Thymus (tissue), 11 donors: ENCODE measurements around the gene UBQLN1. TPM values are rescaled to one million over a fixed set of nuclear protein-coding genes. Genes with fewer than 3 reads are reported as not detected.

Source experiments
- DNase-seq, 9 donors: peaks; one replicate each; pipeline ENCODE4 v3.0.0-alpha.2; 2013; ENCODE audit warnings: low spot score in 9 of 9, low read depth in 6 of 9, missing footprints in 1 of 9
- H3K27ac ChIP-seq, 2 donors: one replicate each; pipeline ENCODE4 v1.5.1; 2013; ENCODE audit warnings: control low read depth in 1 of 2, low read depth in 1 of 2, low read length in 1 of 2, mild to moderate bottlenecking in 1 of 2, moderate library complexity in 1 of 2
- H3K27me3 ChIP-seq, 2 donors: one replicate each; pipeline ENCODE4 v1.5.1; 2013; ENCODE audit warnings: low read length in 1 of 2; ENCODE audit not compliant: control insufficient read depth in 2 of 2, insufficient read depth in 1 of 2
- H3K36me3 ChIP-seq, 2 donors: one replicate each; pipeline ENCODE4 v1.5.1; 2013; ENCODE audit warnings: low read length in 1 of 2, mild to moderate bottlenecking in 1 of 2, moderate library complexity in 1 of 2; ENCODE audit not compliant: control insufficient read depth in 2 of 2, insufficient read depth in 2 of 2
- H3K4me1 ChIP-seq, 2 donors: one replicate each; pipeline ENCODE4 v1.5.1; 2013; ENCODE audit warnings: low read length in 2 of 2; ENCODE audit not compliant: control insufficient read depth in 2 of 2, insufficient read depth in 2 of 2
- H3K4me3 ChIP-seq, 2 donors: one replicate each; pipeline ENCODE4 v1.5.1; 2013; ENCODE audit warnings: low read length in 2 of 2, control low read depth in 1 of 2, mild to moderate bottlenecking in 1 of 2
- H3K9me3 ChIP-seq, 2 donors: one replicate each; pipeline ENCODE4 v1.5.1; 2013; ENCODE audit warnings: low read length in 1 of 2, mild to moderate bottlenecking in 1 of 2; ENCODE audit not compliant: control insufficient read depth in 2 of 2, insufficient read depth in 1 of 2
- WGBS: extraction: QIAGEN DNeasy Blood & Tissue Kit; methylation state at CpG from one replicate; pipeline ENCODE4 v1.1.7; 2013; 5-methylcytosine and 5-hydroxymethylcytosine counted together
- polyA plus RNA-seq: library from polyadenylated mRNA; stranded (reverse); fragments of 200-250 nt; gene quantifications from one replicate; pipeline ENCODE4 v1.2.3, GENCODE V29; 2013
- total RNA-seq: library from RNA; stranded (reverse); fragments of 120-200 nt; gene quantifications from one replicate; pipeline ENCODE4 v1.2.4, GENCODE V29; 2013
- donor health status: healthy.

The UBQLN1 gene
- total and polyA plus RNA-seq, 2 donors: 52.0 to 80.6 TPM

DNA sequence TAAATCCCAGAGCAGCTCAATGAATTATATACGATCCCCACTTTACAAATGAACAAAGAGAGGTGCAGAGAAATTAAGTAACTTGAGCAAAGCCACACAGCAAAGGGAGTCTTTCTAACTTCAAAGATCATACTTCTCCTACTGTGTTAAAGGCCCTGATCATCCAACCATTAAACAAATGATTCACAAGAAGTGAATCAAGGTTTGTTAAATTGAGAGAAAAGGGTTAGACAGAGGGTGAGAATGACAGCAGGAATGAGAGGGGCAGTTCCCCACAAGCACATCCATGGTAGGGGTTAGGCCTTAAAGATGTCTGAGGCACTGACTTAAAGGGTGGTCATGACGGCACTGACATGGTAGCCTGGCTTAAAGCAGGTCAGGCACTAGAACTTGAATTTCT lies 74.1 kb downstream of the UBQLN1 start:
- H3K4me3 ChIP-seq: no peak overlapping the region
- peaks cover 7 to 10% of the 10 kb centered on the region in 2 donors for H3K36me3 ChIP-seq
- H3K9me3 ChIP-seq: no peaks in the 10 kb centered on the region
- peaks cover 32 to 46% of the 10 kb centered on the region in 2 donors for H3K4me1 ChIP-seq
- no peak for DNase-seq
- WGBS: 94% methylated on average over 2 of the region's 2 CpGs
- H3K27ac ChIP-seq: peak overlapping the region in 1 of 2 donors; percentile 65
- H3K27me3 ChIP-seq: no peaks in the 10 kb centered on the region

DNA sequence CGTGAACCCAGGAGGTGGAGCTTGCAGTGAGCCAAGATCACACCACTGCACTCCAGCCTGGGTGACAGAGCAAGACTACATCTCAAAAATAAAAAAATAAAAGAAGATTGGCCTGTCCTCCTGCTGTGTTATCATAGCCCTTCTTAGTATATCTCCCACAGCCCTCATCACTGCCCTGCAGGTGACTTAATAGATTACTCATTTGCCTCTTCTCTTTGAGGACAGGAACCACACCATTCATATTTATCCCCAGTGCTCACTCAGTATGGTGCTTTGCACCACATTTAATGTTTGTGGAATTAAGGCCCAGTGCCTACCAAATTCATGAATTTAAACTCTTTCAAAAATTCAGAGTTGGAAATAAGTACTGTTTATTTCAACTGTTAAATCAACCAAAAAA lies 74.5 kb downstream of the UBQLN1 start:
- Histone ChIP-seq H3K9me3 (no peaks in the 10 kb centered on the region), H3K4me3 (no peak overlapping the region), H3K27me3 (no peaks in the 10 kb centered on the region), H3K4me1 (peaks cover 36 to 50% of the 10 kb centered on the region in 2 donors), H3K27ac (peak overlapping the region in 1 of 2 donors; percentile 65), H3K36me3 (peaks cover 11 to 12% of the 10 kb centered on the region in 2 donors)
- no peak for DNase-seq
- 94% methylated on average over 1 of the region's 1 CpG for WGBS

- peak overlapping the region; percentile 9 to 93 for H3K27ac ChIP-seq
- H3K9me3 ChIP-seq: no peaks in the 10 kb centered on the region
- H3K4me3 ChIP-seq: no peak overlapping the region
- peak; percentile 75 to 95 (median 86) for DNase-seq
- peaks cover 16 to 25% of the 10 kb centered on the region in 2 donors for H3K36me3 ChIP-seq
- H3K4me1 ChIP-seq: peaks cover 46 to 62% of the 10 kb centered on the region in 2 donors
- 34% methylated on average over 11 of the region's 11 CpGs for WGBS
- no peaks in the 10 kb centered on the region for H3K27me3 ChIP-seq
Measured at GRCh38 chr9:83630938-83631457, 76.8 kb downstream of the UBQLN1 start.

- Histone ChIP-seq H3K9me3 (no peaks in the 10 kb centered on the region), H3K27me3 (no peaks in the 10 kb centered on the region), H3K36me3 (peaks cover 16 to 25% of the 10 kb centered on the region in 2 donors), H3K27ac (peak overlapping the region; percentile 89 to 93), H3K4me1 (peaks cover 55 to 74% of the 10 kb centered on the region in 2 donors), H3K4me3 (no peak overlapping the region)
- 97% methylated on average over 7 of the region's 7 CpGs for WGBS
- DNase-seq: no peak
Measured at GRCh38 chr9:83629433-83630104, 78.2 kb downstream of the UBQLN1 start.

DNA sequence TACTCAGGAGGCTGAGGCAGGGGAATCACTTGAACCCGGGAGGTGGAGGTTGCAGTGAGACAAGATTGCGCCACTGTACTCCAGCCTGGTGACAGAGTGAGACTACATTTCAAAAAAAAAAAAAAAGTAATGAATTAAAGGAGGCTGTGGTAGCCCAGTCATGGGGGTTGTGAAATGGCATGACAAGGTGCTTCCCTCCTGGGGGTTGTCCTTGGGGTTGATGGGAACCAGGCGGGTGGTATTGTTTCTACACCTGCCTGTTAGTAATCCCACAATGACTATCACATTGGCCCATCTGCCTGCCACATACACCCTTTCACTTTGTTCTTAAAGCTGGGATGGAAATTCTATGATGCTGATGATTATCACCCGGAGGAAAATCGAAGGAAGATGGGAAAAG lies 79.2 kb downstream of the UBQLN1 start:
- peak in 1 of 9 donors; percentile 42 for DNase-seq
- 88% methylated on average over 5 of the region's 5 CpGs for WGBS
- Histone ChIP-seq H3K27me3 (no peaks in the 10 kb centered on the region), H3K27ac (peak overlapping the region; percentile 89 to 93), H3K4me1 (peaks cover 55 to 80% of the 10 kb centered on the region in 2 donors), H3K36me3 (peaks cover 16 to 25% of the 10 kb centered on the region in 2 donors), H3K9me3 (no peaks in the 10 kb centered on the region), H3K4me3 (no peak overlapping the region)

- DNase-seq: no peak
- Histone ChIP-seq H3K4me3 (peak overlapping the region; percentile 30 to 42), H3K27ac (peak overlapping the region; percentile 93 to 98), H3K9me3 (no peaks in the 10 kb centered on the region), H3K27me3 (no peaks in the 10 kb centered on the region), H3K36me3 (peaks cover 16 to 25% of the 10 kb centered on the region in 2 donors), H3K4me1 (peaks cover 59 to 82% of the 10 kb centered on the region in 2 donors)
- WGBS: 99% methylated on average over 3 of the region's 3 CpGs
Measured at GRCh38 chr9:83625178-83625577, 82.6 kb downstream of the UBQLN1 start.

DNA sequence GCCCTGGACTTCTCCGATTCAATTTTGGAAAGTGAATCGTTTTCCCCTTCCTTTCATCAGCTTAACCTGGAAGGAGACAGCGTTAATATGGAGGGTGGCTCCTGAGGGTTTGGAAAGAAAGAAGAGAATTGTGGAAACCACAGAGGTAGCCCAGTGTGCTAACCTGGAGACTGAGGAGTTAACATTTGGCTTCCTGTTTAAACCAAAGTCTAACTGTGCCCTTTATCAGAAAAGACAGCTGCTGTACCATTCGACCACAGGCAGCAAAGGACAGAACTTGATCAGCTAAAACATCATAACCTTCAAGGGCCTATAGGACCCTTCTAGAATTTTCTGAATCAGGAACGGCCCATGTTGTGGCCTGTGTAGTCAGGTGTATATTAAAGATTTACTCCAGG lies 84.1 kb downstream of the UBQLN1 start:
- Histone ChIP-seq H3K27me3 (no peaks in the 10 kb centered on the region), H3K4me3 (peak overlapping the region; percentile 79 to 94), H3K36me3 (peaks cover 6 to 18% of the 10 kb centered on the region in 2 donors), H3K4me1 (peaks cover 45 to 67% of the 10 kb centered on the region in 2 donors), H3K27ac (peak overlapping the region; percentile 93 to 98), H3K9me3 (no peaks in the 10 kb centered on the region)
- WGBS: 1% methylated on average over 5 of the region's 5 CpGs
- DNase-seq: peak in 6 of 9 donors; percentile 37 to 59 (median 52)

DNA sequence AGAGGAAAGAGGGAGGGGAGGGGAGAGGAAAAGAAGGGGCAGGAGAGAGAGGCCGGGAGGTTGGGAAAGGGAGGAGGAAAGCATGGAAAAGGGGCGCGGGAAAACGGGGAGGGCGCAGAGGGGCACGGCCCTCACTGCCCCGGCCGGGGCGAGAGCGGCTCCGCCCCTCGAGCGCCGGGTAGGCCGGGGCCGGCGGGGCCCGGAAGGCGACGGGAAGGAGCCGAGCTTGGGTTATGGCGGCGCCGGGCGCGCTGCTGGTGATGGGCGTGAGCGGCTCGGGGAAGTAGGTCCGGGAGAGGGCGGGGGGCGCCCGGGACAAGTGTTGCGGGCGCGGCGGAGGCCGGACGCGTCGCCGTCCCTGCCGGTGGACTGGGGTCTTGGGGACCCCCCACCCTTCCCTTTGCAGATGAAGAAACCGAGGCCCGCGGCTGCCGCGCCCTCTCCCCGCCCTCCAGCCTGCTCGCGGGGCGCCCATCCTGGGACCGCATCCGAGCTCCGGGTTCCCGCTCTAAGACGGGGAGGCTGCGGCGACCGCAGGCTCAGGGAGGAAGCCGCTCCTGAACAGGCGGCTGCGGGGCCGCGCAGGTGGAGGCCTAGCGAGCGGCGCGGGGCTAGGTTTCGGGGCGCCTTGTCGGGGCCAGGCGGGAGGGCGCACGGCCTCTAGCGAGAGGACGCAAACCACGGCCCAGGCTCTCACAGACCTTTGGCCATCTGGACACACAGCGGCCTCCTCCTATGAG lies 84.6 kb downstream of the UBQLN1 start, which contains the start of gene IDNK:
Gene IDNK, plus strand, starts transcription at position 205 of the 740 bp plus-strand sequence. Its CDS starts 29 bp downstream, at position 234.
- Histone ChIP-seq H3K27ac (peak within 1 kb of the TSS; percentile 93 to 98), H3K4me1 (peaks cover 39 to 61% of the 10 kb centered on the region in 2 donors), H3K36me3 (peaks cover 3 to 13% of the 10 kb centered on the region in 2 donors), H3K4me3 (peak within 1 kb of the TSS; percentile 79 to 94), H3K9me3 (no peaks in the 10 kb centered on the region), H3K27me3 (no peaks in the 10 kb centered on the region)
- WGBS: under 1% methylated on average over 79 of the region's 79 CpGs
- DNase-seq: peak in 7 of 9 donors; percentile 58 to 86 (median 66)
